ENCODE results near the gene MYO1D.

- TF ChIP-seq CTCF (conservative IDR thresholded peaks at IDR 0.05; ENCODE audit: low read length): no peak
- TF ChIP-seq EZH2phosphoT487 (IDR thresholded peaks at IDR 0.05; ENCODE audit: borderline replicate concordance, low read depth, low read length): no peak
These were observed 431.9 kb downstream of the MYO1D start for GRCh38 chr17:32445074-32445415.
